GM12878 (cell line): ENCODE measurements around the gene KRTAP4-7. TPM values are rescaled to one million over a fixed set of nuclear protein-coding genes. Genes with fewer than 3 reads are reported as not detected.

Experiments used
- ATAC-seq: fragments of 200-7000 bp; cut with Tn5 transposase; 3 replicates; pipeline ENCODE4 v1.9.1; 2020; ENCODE audit warnings: mild to moderate bottlenecking, moderate library complexity
- BruUV-seq: library from RNA; stranded (reverse); fragments of 400-500 nt; replicated peaks from 2 replicates; lab custom pipeline; 2021; lab: Mats Ljungman, UMichigan
- CTCF ChIA-PET: fragments of 300-600 bp; sonication (Branson Sonifier 250); formaldehyde crosslinking; extraction: SDS; loops from one replicate; lab custom pipeline; 2021; ENCODE audit warnings: inconsistent platforms; lab: Yijun Ruan, JAX
- POLR2A ChIA-PET: fragments of 350-600 bp; formaldehyde crosslinking; extraction: SDS; loops from one replicate; lab custom pipeline; 2021; ENCODE audit warnings: inconsistent platforms; lab: Charles Lee
- RAD21 ChIA-PET: fragments of 300-600 bp; sonication (Branson Sonifier 250); formaldehyde crosslinking; loops from one replicate; lab custom pipeline; 2023; ENCODE audit warnings: antibody characterized with exemption; ENCODE audit not compliant: unreplicated experiment; lab: Charles Lee
- SMC1A ChIA-PET: fragments of 300-600 bp; sonication (Branson Sonifier 250); formaldehyde crosslinking; loops from one replicate; lab custom pipeline; 2023; ENCODE audit not compliant: unreplicated experiment, uncharacterized antibody; lab: Charles Lee
- DNase-seq: peaks from one replicate; pipeline ENCODE4 v3.0.0-alpha.2; 2011; ENCODE audit warnings: low read depth, low spot score
- FAIRE-seq: peaks from 3 replicates; lab custom pipeline; 2011; peaks lifted over from hg19 to GRCh38; lab: Jason Lieb, UNC
- H2AFZ ChIP-seq: 2 replicates; pipeline ENCODE4 v1.6.0; 2011; ENCODE audit warnings: low read depth, low read length, control low read depth; ENCODE audit not compliant: control insufficient read depth
- H3K27ac ChIP-seq: 2 replicates; pipeline ENCODE4 v1.5.1; 2011; ENCODE audit warnings: control low read depth; ENCODE audit not compliant: control insufficient read depth, insufficient read depth
- H3K27me3 ChIP-seq, 2 experiments: replicated peaks in 1 of 2; 2 replicates each; pipeline versions ENCODE4 v1.6.0 to v1.6.1; 2011; ENCODE audit warnings: low read length in 1 of 2; ENCODE audit not compliant: control insufficient read depth in 2 of 2, insufficient read depth in 2 of 2
- H3K36me3 ChIP-seq, 2 experiments: 2 replicates each; pipeline ENCODE4 v1.5.1; 2011; ENCODE audit warnings: low read length in 1 of 2; ENCODE audit not compliant: control insufficient read depth in 2 of 2, insufficient read depth in 2 of 2
- H3K4me1 ChIP-seq: 2 replicates; pipeline ENCODE4 v1.6.1; 2011; ENCODE audit warnings: mild to moderate bottlenecking, low read length, moderate library complexity, mixed read lengths; ENCODE audit not compliant: control insufficient read depth, insufficient read depth
- H3K4me2 ChIP-seq: 2 replicates; pipeline ENCODE4 v1.6.0; 2011; ENCODE audit warnings: control low read depth; ENCODE audit not compliant: control insufficient read depth, insufficient read depth
- H3K4me3 ChIP-seq: fragments of 200-600 bp; sonication (generic); 2 replicates; pipeline ENCODE4 v1.5.1; 2016
- H3K79me2 ChIP-seq: 2 replicates; pipeline ENCODE4 v1.6.0; 2011; ENCODE audit warnings: low read length; ENCODE audit not compliant: control insufficient read depth, insufficient read depth
- H3K9ac ChIP-seq: 2 replicates; pipeline ENCODE4 v1.8.0; 2011; ENCODE audit warnings: low read length, control low read depth, mixed read lengths; ENCODE audit not compliant: control insufficient read depth, insufficient read depth
- H3K9me3 ChIP-seq: replicated peaks from 3 replicates; pipeline ENCODE4 v1.5.1; 2011; ENCODE audit warnings: mild to moderate bottlenecking, low read length; ENCODE audit not compliant: control insufficient read depth, insufficient read depth
- H4K20me1 ChIP-seq: 2 replicates; pipeline ENCODE4 v1.6.0; 2011; ENCODE audit not compliant: control insufficient read depth, insufficient read depth
- CBX5 ChIP-seq: sonication (generic); IDR thresholded peaks from 2 replicates; pipeline ENCODE4 v1.6.1; 2016; ENCODE audit warnings: low read depth, moderate library complexity, mild to moderate bottlenecking, inconsistent platforms
- CHD1 ChIP-seq: IDR thresholded peaks from 2 replicates; pipeline ENCODE4 v1.6.1; 2012; ENCODE audit warnings: low read depth, low read length, improper control_type of control experiment
- PAX5 ChIP-seq: IDR thresholded peaks from 2 replicates; pipeline ENCODE4 v1.6.1; 2011; ENCODE audit warnings: low read depth, low read length, borderline replicate concordance
- PML ChIP-seq: IDR thresholded peaks from 2 replicates; pipeline ENCODE4 v1.6.1; 2012; ENCODE audit warnings: low read length, inconsistent platforms
- YY1 ChIP-seq: IDR thresholded peaks from 2 replicates; pipeline ENCODE4 v1.6.1; 2011; ENCODE audit warnings: low read depth, mild to moderate bottlenecking, low read length
- ZBTB33 ChIP-seq: fragments of 450-650 bp; IDR thresholded peaks from 2 replicates; pipeline ENCODE4 v1.6.1; 2017; ENCODE audit warnings: mild to moderate bottlenecking
- ZNF384 ChIP-seq: IDR thresholded peaks from 2 replicates; pipeline ENCODE4 v1.6.1; 2012; ENCODE audit warnings: low read depth, mild to moderate bottlenecking, low read length, improper control_type of control experiment, borderline replicate concordance
- WGBS: methylation state at CpG from one replicate; pipeline ENCODE4 v1.1.6; 2016; ENCODE audit warnings: low lambda C conversion rate; ENCODE audit not compliant: insufficient replicate concordance, insufficient coverage; ENCODE audit errors: missing lambda C conversion rate; 5-methylcytosine and 5-hydroxymethylcytosine counted together
- in situ Hi-C: fragments of 300-500 bp; cut with MboI; formaldehyde crosslinking; loops from 9 replicates; pipeline ENCODE4 v1.14.3; 2018; ENCODE audit warnings: mixed read lengths
- intact Hi-C: fragments of 100-400 bp; cut with micrococcal nuclease; formaldehyde crosslinking; loops from one replicate; pipeline ENCODE4 v1.14.2; 2022; ENCODE audit not compliant: unreplicated experiment
- polyA plus RNA-seq, 11 experiments: library from polyadenylated mRNA; depleted of rRNA in 4 of 11; unstranded in 6 of 11; stranded (reverse) in 5 of 11; fragments of >200 nt; fragmentation: Nextera tagmentation in 4 of 11; fragmentation: Illumina TruSeq in 1 of 11; extraction: Ambion mirVana in 4 of 11; extraction: Trizol in 1 of 11; gene quantifications; 1 replicate in 1 of 11; 2 replicates in 10 of 11; pipeline versions ENCODE4 v1.2.1 to v1.2.3, GENCODE V29; 2011 to 2016; ENCODE audit warnings: inconsistent platforms in 2 of 11, missing spikeins in 2 of 11, low read depth in 1 of 11
- total RNA-seq, 4 experiments: library from RNA; depleted of rRNA in 3 of 4; stranded (reverse); fragments of >200 nt in 3 of 4; fragmentation: Illumina TruSeq in 1 of 4; extraction: Trizol in 1 of 4; gene quantifications; 2 replicates each; pipeline versions ENCODE4 v1.2.1 to v1.2.3, GENCODE V29; 2013 to 2021

The KRTAP4-7 gene
- total and polyA plus RNA-seq, 10 of the 15 experiments (the other 5 are each of a cell fraction or from before 2014, with no cell fraction given), result not detected

GRCh38 chr17:41111151-41111885 lies 27.4 kb downstream of the KRTAP4-7 start:
- FAIRE-seq, result no peak
- 24% methylated on average over 2 of the region's 2 CpGs for WGBS

More at GRCh38 chr17:41111151-41111885, 27.4 kb downstream of the KRTAP4-7 start:
- H3K9ac ChIP-seq, result no peak overlapping the region
- no TSS peak for BruUV-seq
- H3K4me3 ChIP-seq, result no peak overlapping the region
- no peaks in the 10 kb centered on the region for H3K36me3 ChIP-seq
- no peaks in the 10 kb centered on the region for H3K4me1 ChIP-seq
- ChIA-PET POLR2A (no interaction called here), SMC1A (no interaction called here), CTCF (no interaction called here), RAD21 (no interaction called here)
- no peak overlapping the region for H3K27ac ChIP-seq
- H3K9me3 ChIP-seq, result no peaks in the 10 kb centered on the region
- ATAC-seq (no peak), DNase-seq (no peak)
- in situ Hi-C loops, result no loop called here
- no peaks in the 10 kb centered on the region for H3K27me3 ChIP-seq
- H3K79me2 ChIP-seq, result no peaks in the 10 kb centered on the region
- no peak overlapping the region for H3K4me2 ChIP-seq
- TF ChIP-seq YY1, result no peak
- no peak for TF ChIP-seq ZNF384
- no peak for TF ChIP-seq CHD1
- no peak for TF ChIP-seq PAX5
- no peak for TF ChIP-seq ZBTB33
- TF ChIP-seq PML, result no peak
- TF ChIP-seq CBX5, result no peak
- H4K20me1 ChIP-seq, result no peaks in the 10 kb centered on the region
- no peak overlapping the region for H2AFZ ChIP-seq
- intact Hi-C loops, result no loop called here
